ENCODE data around the gene TRDMT1.

The TRDMT1 gene

GRCh38 chr10:17123961-17124360, 77.5 kb downstream of the TRDMT1 start:
- Histone ChIP-seq H3K79me2 (ENCODE audit: control insufficient read depth, low read length) (no peaks in the 10 kb centered on the region), H3F3A (ENCODE audit: control insufficient read depth, insufficient read depth) (no peaks in the 10 kb centered on the region), H3K4me3 (ENCODE audit: low read length) (no peak overlapping the region), H3K27ac (ENCODE audit: low read depth, low read length) (no peak overlapping the region), H4K20me1 (ENCODE audit: control insufficient read depth, insufficient read depth, low read depth, low read length) (no peaks in the 10 kb centered on the region), H3K36me3 (ENCODE audit: control insufficient read depth, low read length) (no peaks in the 10 kb centered on the region), H3K9me2 (replicated peaks; ENCODE audit: control insufficient read depth, low read length) (no peaks in the 10 kb centered on the region), H3K27me3 (ENCODE audit: control insufficient read depth, low read length) (no peaks in the 10 kb centered on the region), H3K9me3 (ENCODE audit: control insufficient read depth, insufficient read depth, low read length) (no peaks in the 10 kb centered on the region), H3K4me1 (ENCODE audit: control insufficient read depth, low read length) (no peaks in the 10 kb centered on the region), H3K4me2 (ENCODE audit: low read length) (no peak overlapping the region)
- TF ChIP-seq, protein P1, sequence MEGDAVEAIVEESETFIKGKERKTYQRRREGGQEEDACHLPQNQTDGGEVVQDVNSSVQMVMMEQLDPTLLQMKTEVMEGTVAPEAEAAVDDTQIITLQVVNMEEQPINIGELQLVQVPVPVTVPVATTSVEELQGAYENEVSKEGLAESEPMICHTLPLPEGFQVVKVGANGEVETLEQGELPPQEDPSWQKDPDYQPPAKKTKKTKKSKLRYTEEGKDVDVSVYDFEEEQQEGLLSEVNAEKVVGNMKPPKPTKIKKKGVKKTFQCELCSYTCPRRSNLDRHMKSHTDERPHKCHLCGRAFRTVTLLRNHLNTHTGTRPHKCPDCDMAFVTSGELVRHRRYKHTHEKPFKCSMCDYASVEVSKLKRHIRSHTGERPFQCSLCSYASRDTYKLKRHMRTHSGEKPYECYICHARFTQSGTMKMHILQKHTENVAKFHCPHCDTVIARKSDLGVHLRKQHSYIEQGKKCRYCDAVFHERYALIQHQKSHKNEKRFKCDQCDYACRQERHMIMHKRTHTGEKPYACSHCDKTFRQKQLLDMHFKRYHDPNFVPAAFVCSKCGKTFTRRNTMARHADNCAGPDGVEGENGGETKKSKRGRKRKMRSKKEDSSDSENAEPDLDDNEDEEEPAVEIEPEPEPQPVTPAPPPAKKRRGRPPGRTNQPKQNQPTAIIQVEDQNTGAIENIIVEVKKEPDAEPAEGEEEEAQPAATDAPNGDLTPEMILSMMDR (IDR thresholded peaks at IDR 0.05; ENCODE audit: low read depth, low read length, poor library complexity, severe bottlenecking) = no peak
- no peak for TF ChIP-seq EZH2phosphoT487 (IDR thresholded peaks at IDR 0.05; ENCODE audit: borderline replicate concordance, low read length)

DNA sequence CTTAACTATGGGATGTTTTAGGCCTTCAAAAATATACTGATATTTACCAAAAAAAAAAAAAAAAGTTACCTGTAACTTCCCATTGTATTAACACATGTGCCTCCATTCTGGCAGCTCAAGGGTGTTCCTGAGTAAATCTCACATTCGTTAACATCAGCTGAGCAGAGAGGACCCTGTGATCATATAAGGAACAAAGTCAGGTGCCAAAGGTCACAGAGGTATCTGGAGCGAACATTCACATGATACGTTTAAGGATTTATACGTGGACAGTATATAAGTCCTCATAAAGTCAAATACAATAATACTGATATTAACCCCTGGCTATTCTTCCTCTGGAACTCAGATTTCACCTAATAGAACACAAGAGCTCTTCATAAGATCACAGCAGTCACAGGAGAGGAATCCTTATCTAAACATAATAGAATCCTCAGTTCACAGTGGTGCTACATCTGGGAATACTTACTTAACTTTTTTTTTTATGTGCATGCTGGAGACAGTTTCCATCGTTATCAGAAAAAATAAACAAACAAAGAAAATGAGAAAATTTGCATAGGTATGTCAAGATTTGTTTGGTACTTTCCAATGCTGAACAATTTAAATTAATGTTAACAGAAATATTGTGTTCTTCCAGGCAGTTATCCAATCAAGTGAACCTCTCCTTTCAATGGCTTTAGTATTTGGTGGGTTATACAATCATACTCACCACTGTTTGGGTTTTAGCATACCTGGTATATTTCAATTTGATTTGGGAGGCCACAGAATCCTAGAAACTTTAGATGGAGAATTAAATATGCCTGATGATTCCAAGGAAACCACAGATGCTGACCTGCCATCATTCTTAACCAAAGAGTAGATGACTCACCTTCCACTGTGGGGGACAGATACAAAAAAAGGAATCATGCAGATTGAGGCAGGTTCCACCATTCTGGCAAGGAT, 78.5 kb downstream of the TRDMT1 start:
- TF ChIP-seq EZH2phosphoT487 (IDR thresholded peaks at IDR 0.05; ENCODE audit: borderline replicate concordance, low read length) = no peak
- TF ChIP-seq, protein P1 (IDR thresholded peaks at IDR 0.05; ENCODE audit: low read depth, low read length, poor library complexity, severe bottlenecking) = no peak
- Histone ChIP-seq H3K79me2 (ENCODE audit: control insufficient read depth, low read length) (no peaks in the 10 kb centered on the region), H3K9me2 (replicated peaks; ENCODE audit: control insufficient read depth, low read length) (no peaks in the 10 kb centered on the region), H3K36me3 (ENCODE audit: control insufficient read depth, low read length) (no peaks in the 10 kb centered on the region), H3K9me3 (ENCODE audit: control insufficient read depth, insufficient read depth, low read length) (no peaks in the 10 kb centered on the region), H3K4me1 (ENCODE audit: control insufficient read depth, low read length) (no peaks in the 10 kb centered on the region), H3K4me2 (ENCODE audit: low read length) (no peak overlapping the region), H3K27me3 (ENCODE audit: control insufficient read depth, low read length) (no peaks in the 10 kb centered on the region), H4K20me1 (ENCODE audit: control insufficient read depth, insufficient read depth, low read depth, low read length) (no peaks in the 10 kb centered on the region), H3K4me3 (ENCODE audit: low read length) (no peak overlapping the region), H3F3A (ENCODE audit: control insufficient read depth, insufficient read depth) (no peaks in the 10 kb centered on the region), H3K27ac (ENCODE audit: low read depth, low read length) (no peak overlapping the region)

- Histone ChIP-seq H3K79me2 (ENCODE audit: control insufficient read depth, low read length) (no peaks in the 10 kb centered on the region), H3K27me3 (ENCODE audit: control insufficient read depth, low read length) (no peaks in the 10 kb centered on the region), H3K9me2 (replicated peaks; ENCODE audit: control insufficient read depth, low read length) (no peaks in the 10 kb centered on the region), H3F3A (ENCODE audit: control insufficient read depth, insufficient read depth) (no peaks in the 10 kb centered on the region), H3K4me1 (ENCODE audit: control insufficient read depth, low read length) (no peaks in the 10 kb centered on the region), H3K27ac (ENCODE audit: low read depth, low read length) (no peak overlapping the region), H4K20me1 (ENCODE audit: control insufficient read depth, insufficient read depth, low read depth, low read length) (no peaks in the 10 kb centered on the region), H3K36me3 (ENCODE audit: control insufficient read depth, low read length) (no peaks in the 10 kb centered on the region), H3K9me3 (ENCODE audit: control insufficient read depth, insufficient read depth, low read length) (no peaks in the 10 kb centered on the region), H3K4me2 (ENCODE audit: low read length) (no peak overlapping the region), H3K4me3 (ENCODE audit: low read length) (no peak overlapping the region)
- TF ChIP-seq EZH2phosphoT487 (IDR thresholded peaks at IDR 0.05; ENCODE audit: borderline replicate concordance, low read length) = no peak
- TF ChIP-seq, protein P1 (IDR thresholded peaks at IDR 0.05; ENCODE audit: low read depth, low read length, poor library complexity, severe bottlenecking) = no peak
Observed at GRCh38 chr10:17122052-17122451, 79.4 kb downstream of the TRDMT1 start.

All from DOHH2 (cell line).